Activated naive CD4-positive, alpha-beta T cell treated with anti-CD3 and anti-CD28 coated beads for 36 hours (primary cell): ENCODE data around the gene CPAMD8. TPM values are rescaled to one million over a fixed set of nuclear protein-coding genes. Genes with fewer than 3 reads are reported as not detected.
A peak's percentile ranks its signal among the peaks of the same experiment; 100 is the strongest.

ENCODE experiments used
- CTCF ChIA-PET: fragments of 350-600 bp; sonication (Branson Sonifier 250); formaldehyde crosslinking; loops from one replicate; lab custom pipeline; 2021; ENCODE audit warnings: antibody characterized with exemption; lab: Charles Lee
- DNase-seq: peaks from one replicate; pipeline ENCODE4 v3.0.0-alpha.2; 2020
- H3K27ac Mint-ChIP-seq: one replicate; pipeline ENCODE4 v1.8.0; 2021; ENCODE audit warnings: mild to moderate bottlenecking, mixed read lengths
- H3K27me3 Mint-ChIP-seq: one replicate; pipeline ENCODE4 v1.8.0; 2021; ENCODE audit warnings: low read depth, mixed read lengths
- H3K36me3 Mint-ChIP-seq: one replicate; pipeline ENCODE4 v1.8.0; 2021; ENCODE audit warnings: low read depth, mixed read lengths
- H3K4me1 Mint-ChIP-seq: one replicate; pipeline ENCODE4 v1.8.0; 2021; ENCODE audit warnings: low read depth, mixed read lengths
- H3K4me3 Mint-ChIP-seq: one replicate; pipeline ENCODE4 v1.8.0; 2021; ENCODE audit warnings: mild to moderate bottlenecking, moderate library complexity, mixed read lengths
- H3K9me3 Mint-ChIP-seq: one replicate; pipeline ENCODE4 v1.8.0; 2021; ENCODE audit warnings: mixed read lengths
- intact Hi-C: fragments of 100-400 bp; cut with micrococcal nuclease; formaldehyde crosslinking; loops from one replicate; pipeline ENCODE4 v1.15.1; 2023
- total RNA-seq, 2 experiments: library from RNA; stranded (reverse); gene quantifications; one replicate each; pipeline ENCODE4 v1.2.3, GENCODE V29; 2021

Gene CPAMD8
- total RNA-seq, 2 experiments from 2014 or later: 0.41 to 0.44 TPM

- H3K27ac Mint-ChIP-seq: no peak overlapping the region
- CTCF ChIA-PET: no interaction called here
- peaks cover 14% of the 10 kb centered on the region for H3K4me1 Mint-ChIP-seq
- intact Hi-C loops: loop anchor here (1.0 to 2.0 kb wide), 2 partner anchors 120 to 127 kb away; no protein-coding TSS in a partner anchor
- H3K27me3 Mint-ChIP-seq: peaks cover 16% of the 10 kb centered on the region
- no peaks in the 10 kb centered on the region for H3K9me3 Mint-ChIP-seq
- H3K4me3 Mint-ChIP-seq: peak overlapping the region; percentile 39
- no peak for DNase-seq
- no peaks in the 10 kb centered on the region for H3K36me3 Mint-ChIP-seq
These were observed 128.1 kb downstream of the CPAMD8 start for GRCh38 chr19:16898361-16899015.

DNA sequence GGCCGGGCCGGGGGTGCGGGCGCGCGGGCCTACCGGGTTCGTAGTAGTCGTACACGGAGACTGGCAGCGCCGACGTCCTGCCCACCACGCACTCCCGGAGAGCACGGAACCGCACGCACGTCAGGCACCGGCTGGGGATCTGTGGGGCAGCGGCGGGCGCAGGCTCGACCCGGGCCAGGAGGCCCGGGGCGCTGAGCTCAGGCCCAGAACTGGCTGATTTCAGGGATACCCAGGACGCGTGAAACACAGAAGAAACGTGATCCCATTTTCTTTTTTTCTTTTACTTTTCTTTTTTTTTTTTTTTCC, 128.8 kb downstream of the CPAMD8 start:
- Mint-ChIP-seq H3K27ac (no peak overlapping the region), H3K4me1 (peaks cover 15% of the 10 kb centered on the region), H3K36me3 (no peaks in the 10 kb centered on the region), H3K27me3 (peaks cover 20% of the 10 kb centered on the region), H3K4me3 (peak overlapping the region; percentile 50), H3K9me3 (no peaks in the 10 kb centered on the region)
- intact Hi-C loops: loop anchor here (2.0 kb wide), 1 partner anchor 119 kb away; no protein-coding TSS in a partner anchor
- DNase-seq: no peak
- CTCF ChIA-PET: no interaction called here

- Mint-ChIP-seq H3K27me3 (peaks cover 25% of the 10 kb centered on the region), H3K4me1 (peaks cover 15% of the 10 kb centered on the region), H3K36me3 (no peaks in the 10 kb centered on the region), H3K27ac (no peak overlapping the region), H3K9me3 (no peaks in the 10 kb centered on the region), H3K4me3 (peak overlapping the region; percentile 57)
- intact Hi-C loops: no loop called here
- peak; percentile 83 for DNase-seq
- CTCF ChIA-PET: no interaction called here
These were observed 129.4 kb downstream of the CPAMD8 start for GRCh38 chr19:16897029-16897855.

GRCh38 chr19:16896146-16897028, 130.2 kb downstream of the CPAMD8 start:
- Mint-ChIP-seq H3K4me3 (peak overlapping the region; percentile 32), H3K36me3 (no peaks in the 10 kb centered on the region), H3K27ac (no peak overlapping the region), H3K9me3 (no peaks in the 10 kb centered on the region), H3K27me3 (peaks cover 26% of the 10 kb centered on the region), H3K4me1 (peaks cover 15% of the 10 kb centered on the region)
- DNase-seq: no peak
- CTCF ChIA-PET: interaction anchor here (0.5 kb wide), 1 partner anchor 257 kb away, joined by 3 read pairs; no protein-coding TSS in a partner anchor
- intact Hi-C loops: no loop called here

DNA sequence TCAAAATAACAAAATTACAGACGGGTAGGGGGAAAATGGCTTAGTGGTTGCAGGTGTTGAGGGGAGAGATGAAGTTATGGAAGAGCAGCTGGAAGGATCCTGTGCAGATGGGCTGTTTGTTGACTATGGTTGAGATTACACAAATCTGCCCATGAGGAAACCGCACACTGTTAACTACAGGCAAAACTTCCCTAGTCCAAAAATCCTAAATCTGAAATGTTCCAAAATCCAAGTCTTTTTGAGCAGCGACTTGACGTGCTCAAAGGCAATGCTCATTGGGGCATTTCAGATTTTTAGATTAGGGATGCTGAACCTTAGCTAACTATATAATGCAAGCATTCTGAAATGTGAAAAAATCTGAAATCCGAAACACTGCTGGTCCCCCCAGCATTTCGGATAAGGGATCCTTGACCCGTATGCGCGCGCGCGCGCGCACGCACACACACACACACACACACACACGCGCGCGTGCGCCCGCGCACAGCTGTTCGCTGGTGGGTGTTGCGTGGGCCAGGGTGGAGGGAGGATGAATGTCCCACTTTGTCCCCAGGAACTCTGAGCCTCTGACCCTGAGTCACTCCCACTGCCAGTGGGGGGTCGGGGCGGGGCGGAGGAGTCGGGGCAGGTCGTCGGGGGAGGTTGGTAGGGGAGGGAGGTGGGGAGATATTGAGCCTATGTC, 131.0 kb downstream of the CPAMD8 start:
- intact Hi-C loops: no loop called here
- CTCF ChIA-PET: interaction anchor here (0.5 kb wide), 1 partner anchor 258 kb away, joined by 3 read pairs; no protein-coding TSS in a partner anchor
- no peak for DNase-seq
- Mint-ChIP-seq H3K9me3 (no peaks in the 10 kb centered on the region), H3K27ac (no peak overlapping the region), H3K36me3 (no peaks in the 10 kb centered on the region), H3K4me1 (peaks cover 15% of the 10 kb centered on the region), H3K27me3 (peaks cover 26% of the 10 kb centered on the region), H3K4me3 (no peak overlapping the region)

GRCh38 chr19:16894080-16894479, 132.5 kb downstream of the CPAMD8 start:
- intact Hi-C loops: no loop called here

GRCh38 chr19:16893686-16893989, 133.0 kb downstream of the CPAMD8 start:
- H3K27me3 Mint-ChIP-seq: peaks cover 28% of the 10 kb centered on the region
- intact Hi-C loops: no loop called here

More at GRCh38 chr19:16894080-16894479, 132.5 kb downstream of the CPAMD8 start:
- peaks cover 28% of the 10 kb centered on the region for H3K27me3 Mint-ChIP-seq
- peaks cover 9% of the 10 kb centered on the region for H3K4me1 Mint-ChIP-seq
- H3K36me3 Mint-ChIP-seq: no peaks in the 10 kb centered on the region
- CTCF ChIA-PET: no interaction called here
- no peak overlapping the region for H3K27ac Mint-ChIP-seq
- H3K4me3 Mint-ChIP-seq: no peak overlapping the region
- H3K9me3 Mint-ChIP-seq: no peaks in the 10 kb centered on the region
- DNase-seq: no peak

DNA sequence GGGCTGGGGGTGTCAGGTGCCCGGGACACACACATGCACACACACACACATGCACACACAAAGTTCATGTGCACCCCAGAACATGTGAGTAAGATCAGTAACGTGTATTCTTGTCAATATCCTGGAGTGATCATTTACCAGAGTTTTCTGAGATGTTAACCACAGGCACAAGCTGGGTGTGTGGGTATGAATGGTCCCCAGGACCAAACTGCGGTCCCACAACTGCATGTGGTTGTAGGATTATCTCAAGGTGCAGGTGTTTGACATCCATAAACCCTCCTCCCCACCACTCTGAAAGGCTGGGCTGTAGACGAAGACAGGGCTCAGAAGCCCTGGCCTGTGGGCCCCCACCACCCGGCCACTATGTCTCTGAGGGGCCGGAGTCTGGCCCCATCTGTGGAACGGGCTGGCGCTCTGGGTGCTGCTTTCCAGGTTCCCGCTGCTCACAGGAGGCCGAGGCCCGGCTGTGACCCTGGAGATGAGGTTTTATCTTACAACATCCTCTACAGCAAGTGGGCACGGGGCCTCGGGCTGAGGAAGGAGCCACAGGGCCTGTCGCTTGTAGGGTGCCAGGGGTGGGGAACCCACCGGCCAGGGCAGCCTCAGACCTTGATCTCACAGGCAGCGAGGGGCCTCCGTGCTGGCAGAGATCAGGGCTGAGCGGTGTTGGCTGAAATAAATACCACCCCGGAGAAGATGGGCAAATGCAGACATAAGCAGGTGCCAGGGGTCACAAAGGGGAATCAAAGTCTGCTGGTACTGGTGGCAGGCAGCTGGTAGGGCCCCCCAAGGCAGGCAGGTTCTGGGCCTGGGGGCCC, 133.5 kb downstream of the CPAMD8 start:
- Mint-ChIP-seq H3K27ac (no peak overlapping the region), H3K9me3 (no peaks in the 10 kb centered on the region), H3K36me3 (no peaks in the 10 kb centered on the region), H3K4me1 (peaks cover 5% of the 10 kb centered on the region), H3K4me3 (no peak overlapping the region), H3K27me3 (peaks cover 25% of the 10 kb centered on the region)
- CTCF ChIA-PET: interaction anchor here (0.6 kb wide), 1 partner anchor 20 kb away, joined by 5 read pairs; no protein-coding TSS in a partner anchor
- intact Hi-C loops: no loop called here
- DNase-seq: no peak

More at GRCh38 chr19:16893686-16893989, 133.0 kb downstream of the CPAMD8 start:
- no peaks in the 10 kb centered on the region for H3K36me3 Mint-ChIP-seq
- no peaks in the 10 kb centered on the region for H3K9me3 Mint-ChIP-seq
- no peak for DNase-seq
- H3K4me3 Mint-ChIP-seq: no peak overlapping the region
- H3K27ac Mint-ChIP-seq: no peak overlapping the region
- CTCF ChIA-PET: no interaction called here
- H3K4me1 Mint-ChIP-seq: peaks cover 8% of the 10 kb centered on the region

- intact Hi-C loops: no loop called here
- H3K27me3 Mint-ChIP-seq: peaks cover 25% of the 10 kb centered on the region
- CTCF ChIA-PET: interaction anchor here (0.6 kb wide), 1 partner anchor 20 kb away, joined by 5 read pairs; no protein-coding TSS in a partner anchor
- peaks cover 5% of the 10 kb centered on the region for H3K4me1 Mint-ChIP-seq
- H3K4me3 Mint-ChIP-seq: no peak overlapping the region
- no peaks in the 10 kb centered on the region for H3K36me3 Mint-ChIP-seq
- no peaks in the 10 kb centered on the region for H3K9me3 Mint-ChIP-seq
- no peak overlapping the region for H3K27ac Mint-ChIP-seq
- no peak for DNase-seq
These were observed 134.2 kb downstream of the CPAMD8 start for GRCh38 chr19:16892436-16892835.

DNA sequence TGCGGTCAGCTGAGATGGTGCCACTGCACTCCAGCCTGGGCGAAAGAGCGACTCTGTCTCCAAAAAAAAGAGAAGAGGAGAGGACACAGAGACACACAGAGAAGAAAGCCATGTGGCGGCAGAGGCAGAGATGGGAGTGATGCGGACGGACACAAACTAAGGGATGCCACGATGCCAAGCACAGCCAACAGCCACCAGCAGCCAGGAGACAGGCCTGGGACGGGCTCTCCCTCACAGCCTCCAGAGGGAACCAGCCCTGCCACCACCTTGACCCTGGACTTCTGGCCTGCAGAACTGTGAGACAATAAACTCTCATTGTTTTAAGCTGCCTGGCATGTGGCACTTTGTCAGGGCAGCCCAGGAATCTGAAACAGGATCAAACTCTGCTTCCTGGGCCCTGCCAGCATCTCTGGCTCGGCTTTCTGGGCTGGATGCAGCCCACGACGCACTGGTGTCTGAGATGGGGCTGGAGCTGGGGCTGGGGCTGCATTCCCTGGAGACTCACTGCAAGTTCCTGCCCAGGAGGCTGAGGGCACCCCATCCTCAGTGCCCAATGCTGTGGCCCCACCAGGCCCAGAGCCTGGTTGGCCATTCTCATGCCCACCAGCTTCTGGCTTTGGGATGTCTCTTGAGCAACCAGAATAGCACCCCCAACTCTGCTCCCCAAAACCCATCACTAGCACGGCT, 134.8 kb downstream of the CPAMD8 start:
- CTCF ChIA-PET: no interaction called here
- intact Hi-C loops: no loop called here
- Mint-ChIP-seq H3K36me3 (no peaks in the 10 kb centered on the region), H3K4me3 (no peak overlapping the region), H3K9me3 (no peaks in the 10 kb centered on the region), H3K27me3 (peaks cover 25% of the 10 kb centered on the region), H3K4me1 (peaks cover 5% of the 10 kb centered on the region), H3K27ac (no peak overlapping the region)
- DNase-seq: no peak
